Keratinocyte (primary cell): ENCODE measurements around the gene ZNRD2.

ENCODE experiments used
- EZH2 ChIP-seq: IDR thresholded peaks from one replicate; pipeline ENCODE4 v1.6.1; 2012; ENCODE audit warnings: inconsistent platforms, mild to moderate bottlenecking, low read length, moderate library complexity
- TF ChIP-seq, protein P1 (sequence below), 3 experiments: IDR thresholded peaks in 1 of 3; conservative IDR thresholded peaks in 1 of 3; optimal IDR thresholded peaks in 1 of 3; 2 replicates in 2 of 3; 3 replicates in 1 of 3; pipeline versions ENCODE3 to v1.5.1; 2011; ENCODE audit warnings: low read length in 3 of 3, mild to moderate bottlenecking in 3 of 3, moderate library complexity in 2 of 3, control low read depth in 1 of 3, inconsistent platforms in 1 of 3; ENCODE audit not compliant: insufficient read depth in 2 of 3; ENCODE audit errors: extremely low read depth in 1 of 3

DNA sequence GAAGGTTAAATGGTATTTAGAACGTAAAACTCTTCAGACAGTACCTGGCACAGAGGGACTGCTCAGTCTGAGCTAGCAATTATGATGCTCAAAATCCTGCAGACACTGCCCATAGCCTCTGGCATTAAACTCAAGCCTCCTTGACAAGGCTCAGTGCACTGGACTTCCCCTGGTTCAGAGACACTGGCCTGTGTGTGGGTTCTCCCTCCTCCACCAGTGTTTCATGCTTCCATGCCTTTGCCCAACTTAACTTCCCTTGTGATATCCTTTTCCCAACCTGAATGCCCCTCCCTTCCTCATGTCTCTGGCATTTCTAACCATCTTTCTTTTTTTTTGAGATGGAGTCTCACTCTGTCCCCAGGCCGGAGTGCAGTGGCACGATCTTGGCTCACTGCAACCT is 21.2 kb upstream of the ZNRD2 start:
- no peak for TF ChIP-seq EZH2
- TF ChIP-seq, protein P1, sequence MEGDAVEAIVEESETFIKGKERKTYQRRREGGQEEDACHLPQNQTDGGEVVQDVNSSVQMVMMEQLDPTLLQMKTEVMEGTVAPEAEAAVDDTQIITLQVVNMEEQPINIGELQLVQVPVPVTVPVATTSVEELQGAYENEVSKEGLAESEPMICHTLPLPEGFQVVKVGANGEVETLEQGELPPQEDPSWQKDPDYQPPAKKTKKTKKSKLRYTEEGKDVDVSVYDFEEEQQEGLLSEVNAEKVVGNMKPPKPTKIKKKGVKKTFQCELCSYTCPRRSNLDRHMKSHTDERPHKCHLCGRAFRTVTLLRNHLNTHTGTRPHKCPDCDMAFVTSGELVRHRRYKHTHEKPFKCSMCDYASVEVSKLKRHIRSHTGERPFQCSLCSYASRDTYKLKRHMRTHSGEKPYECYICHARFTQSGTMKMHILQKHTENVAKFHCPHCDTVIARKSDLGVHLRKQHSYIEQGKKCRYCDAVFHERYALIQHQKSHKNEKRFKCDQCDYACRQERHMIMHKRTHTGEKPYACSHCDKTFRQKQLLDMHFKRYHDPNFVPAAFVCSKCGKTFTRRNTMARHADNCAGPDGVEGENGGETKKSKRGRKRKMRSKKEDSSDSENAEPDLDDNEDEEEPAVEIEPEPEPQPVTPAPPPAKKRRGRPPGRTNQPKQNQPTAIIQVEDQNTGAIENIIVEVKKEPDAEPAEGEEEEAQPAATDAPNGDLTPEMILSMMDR (optimal IDR thresholded peaks at IDR 0.05 in 1 of 3, IDR thresholded peaks at IDR 0.05 in 1 of 3, conservative IDR thresholded peaks at IDR 0.05 in 1 of 3; ENCODE audit: extremely low read depth in 1 of 3, insufficient read depth in 2 of 3, low read length in 3 of 3), result no peak
